SK-N-SH (cell line): Measurements from ENCODE around the gene MCTP1. TPM values are rescaled to one million over a fixed set of nuclear protein-coding genes. Genes with fewer than 3 reads are reported as not detected.
A peak's percentile ranks its signal among the peaks of the same experiment; 100 is the strongest.

Experiments used
- CTCF ChIA-PET: fragments of 300-600, 350-600 bp; formaldehyde crosslinking; extraction: SDS; loops from one replicate; lab custom pipeline; 2021; lab: Yijun Ruan, JAX
- POLR2A ChIA-PET: fragments of 350-600 bp; sonication (Branson Sonifier 250); formaldehyde crosslinking; extraction: SDS; loops from one replicate; lab custom pipeline; 2020; ENCODE audit warnings: antibody characterized with exemption, inconsistent platforms; lab: Yijun Ruan, JAX
- DNase-seq: peaks from one replicate; pipeline ENCODE4 v3.0.0; 2012
- H2AFZ ChIP-seq: fragments of 200-600 bp; sonication (generic); 2 replicates; pipeline ENCODE4 v1.8.1; 2016; ENCODE audit warnings: antibody characterized with exemption, mild to moderate bottlenecking, low read depth
- H3F3A ChIP-seq: fragments of 200-600 bp; sonication (generic); replicated peaks from 2 replicates; pipeline ENCODE3; 2016; ENCODE audit warnings: antibody characterized with exemption, mild to moderate bottlenecking; ENCODE audit not compliant: insufficient read depth
- H3K27ac ChIP-seq, 2 experiments: fragments of 200-500 bp in 1 of 2; fragments of 200-600 bp in 1 of 2; sonication (Bioruptor generic) in 1 of 2; sonication (generic), shearing (Covaris generic) in 1 of 2; 2 replicates each; pipeline versions ENCODE4 v1.5.1 to v1.6.1; 2014 to 2016; ENCODE audit warnings: low read depth in 2 of 2, inconsistent platforms in 1 of 2, low read length in 1 of 2, mild to moderate bottlenecking in 1 of 2, mixed read lengths in 1 of 2
- H3K27me3 ChIP-seq: fragments of 200-600 bp; sonication (generic), shearing (Covaris generic); 2 replicates; pipeline ENCODE4 v1.6.1; 2016; ENCODE audit warnings: mixed run types; ENCODE audit not compliant: insufficient read depth
- H3K36me3 ChIP-seq, 2 experiments: fragments of 200-500 bp in 1 of 2; fragments of 200-600 bp in 1 of 2; sonication (Bioruptor generic) in 1 of 2; sonication (generic) in 1 of 2; replicated peaks in 1 of 2; 2 replicates each; pipeline versions ENCODE3 to v1.5.1; 2014 to 2016; ENCODE audit warnings: low read length in 1 of 2, mild to moderate bottlenecking in 1 of 2; ENCODE audit not compliant: insufficient read depth in 2 of 2, control insufficient read depth in 1 of 2
- H3K4me1 ChIP-seq, 2 experiments: fragments of 200-500 bp in 1 of 2; fragments of 200-600 bp in 1 of 2; sonication (Bioruptor generic) in 1 of 2; sonication (generic), shearing (Covaris generic) in 1 of 2; 2 replicates each; pipeline versions ENCODE4 v1.5.1 to v1.6.1; 2014 to 2016; ENCODE audit warnings: low read depth in 1 of 2, low read length in 1 of 2, mixed run types in 1 of 2; ENCODE audit not compliant: insufficient read depth in 2 of 2, control insufficient read depth in 1 of 2
- H3K4me2 ChIP-seq: fragments of 200-600 bp; sonication (generic), shearing (Covaris generic); 2 replicates; pipeline ENCODE4 v1.6.1; 2017; ENCODE audit warnings: mixed run types
- H3K4me3 ChIP-seq, 2 experiments: fragments of 200-500 bp in 1 of 2; fragments of 200-600 bp in 1 of 2; sonication (Bioruptor generic) in 1 of 2; sonication (generic), shearing (Covaris generic) in 1 of 2; 2 replicates each; pipeline versions ENCODE4 v1.5.1 to v1.8.1; 2014 to 2016; ENCODE audit warnings: low read depth in 2 of 2, inconsistent platforms in 1 of 2, low read length in 1 of 2, mild to moderate bottlenecking in 1 of 2, mixed read lengths in 1 of 2, moderate library complexity in 1 of 2
- H3K79me2 ChIP-seq: fragments of 200-600 bp; sonication (generic); 2 replicates; pipeline ENCODE4 v1.8.1; 2017; ENCODE audit warnings: mild to moderate bottlenecking; ENCODE audit not compliant: insufficient read depth
- H3K9ac ChIP-seq: fragments of 200-600 bp; sonication (generic); 2 replicates; pipeline ENCODE4 v1.6.1; 2017; ENCODE audit warnings: mixed run types
- H3K9me2 ChIP-seq: fragments of 200-600 bp; sonication (generic); 2 replicates; pipeline ENCODE4 v1.6.1; 2017; ENCODE audit warnings: mixed run types
- H3K9me3 ChIP-seq: fragments of 200-600 bp; sonication (generic); 2 replicates; pipeline ENCODE4 v1.6.1; 2017; ENCODE audit warnings: mixed run types, mild to moderate bottlenecking, moderate library complexity
- H4K20me1 ChIP-seq: fragments of 200-600 bp; sonication (generic); 2 replicates; pipeline ENCODE4 v1.6.1; 2017; ENCODE audit warnings: mild to moderate bottlenecking, mixed run types; ENCODE audit not compliant: insufficient read depth
- CTCF ChIP-seq: fragments of 200-600 bp; sonication (generic); IDR thresholded peaks from 2 replicates; pipeline ENCODE4 v1.6.1; 2017; ENCODE audit warnings: antibody characterized with exemption, mild to moderate bottlenecking, moderate library complexity
- ELF1 ChIP-seq: IDR thresholded peaks from 2 replicates; pipeline ENCODE4 v1.4.0; 2012
- EP300 ChIP-seq, 2 experiments: IDR thresholded peaks; 2 replicates each; pipeline versions ENCODE4 v1.4.0 to v1.6.1; 2012; ENCODE audit warnings: borderline replicate concordance in 1 of 2, low read depth in 1 of 2, low read length in 1 of 2
- EZH2phosphoT487 ChIP-seq: fragments of 200-600 bp; sonication (generic); IDR thresholded peaks from 2 replicates; pipeline ENCODE4 v1.6.1; 2017; ENCODE audit warnings: low read depth, mixed run types, mild to moderate bottlenecking, antibody characterized with exemption, moderate library complexity, borderline replicate concordance
- GATA2 ChIP-seq: sonication (generic); formaldehyde crosslinking; IDR thresholded peaks from 2 replicates; pipeline ENCODE4 v1.5.0; 2020; ENCODE audit warnings: mild to moderate bottlenecking, missing genetic modification reagents
- JUND ChIP-seq: IDR thresholded peaks from 2 replicates; pipeline ENCODE4 v1.4.0; 2012
- MEF2A ChIP-seq: IDR thresholded peaks from 2 replicates; pipeline ENCODE4 v1.4.0; 2012; ENCODE audit warnings: low read depth, borderline replicate concordance
- MXI1 ChIP-seq: IDR thresholded peaks from 2 replicates; pipeline ENCODE4 v1.6.1; 2012; ENCODE audit warnings: mild to moderate bottlenecking, low read depth, low read length, improper control_type of control experiment
- NFIC ChIP-seq: IDR thresholded peaks from 2 replicates; pipeline ENCODE4 v1.4.0; 2012; ENCODE audit warnings: borderline replicate concordance
- NRF1 ChIP-seq: IDR thresholded peaks from 2 replicates; pipeline ENCODE4 v1.6.1; 2012; ENCODE audit warnings: low read depth, mild to moderate bottlenecking, low read length
- RCOR1 ChIP-seq: fragments of 150-350 bp; IDR thresholded peaks from 2 replicates; pipeline ENCODE4 v1.6.1; 2017; ENCODE audit warnings: antibody characterized with exemption, low read length
- SIN3A ChIP-seq: IDR thresholded peaks from 2 replicates; pipeline ENCODE4 v1.6.1; 2012; ENCODE audit warnings: low read depth, mild to moderate bottlenecking, low read length, moderate library complexity, borderline replicate concordance
- TAF1 ChIP-seq: IDR thresholded peaks from 2 replicates; pipeline ENCODE4 v1.6.1; 2012; ENCODE audit warnings: low read depth, mild to moderate bottlenecking, low read length, moderate library complexity, borderline replicate concordance
- TEAD4 ChIP-seq: IDR thresholded peaks from 2 replicates; pipeline ENCODE4 v1.4.0; 2012; ENCODE audit warnings: mild to moderate bottlenecking, borderline replicate concordance; ENCODE audit not compliant: insufficient read depth
- WGBS: methylation state at CpG from one replicate; pipeline ENCODE4 v1.1.6; 2017; ENCODE audit warnings: low lambda C conversion rate; 5-methylcytosine and 5-hydroxymethylcytosine counted together
- polyA plus RNA-seq, 3 experiments: library from polyadenylated mRNA; depleted of rRNA; stranded (reverse); fragments of >200 nt; gene quantifications; 2 replicates each; pipeline ENCODE4 v1.2.3, GENCODE V29; 2012
- TF ChIP-seq, protein P1 (sequence below): fragments of 150-350 bp; IDR thresholded peaks from 2 replicates; pipeline ENCODE4 v1.6.1; 2017; ENCODE audit warnings: antibody characterized with exemption, low read length, low read depth, borderline replicate concordance
- TF ChIP-seq, protein P2 (sequence below): IDR thresholded peaks from 2 replicates; pipeline ENCODE4 v1.4.0; 2012; ENCODE audit warnings: low read depth, borderline replicate concordance
- TF ChIP-seq, protein P3 (sequence below): IDR thresholded peaks from 2 replicates; pipeline ENCODE4 v1.6.1; 2012; ENCODE audit warnings: mild to moderate bottlenecking, low read depth, low read length, moderate library complexity

Gene MCTP1
- polyA plus RNA-seq, 1 of the 3 experiments (the other 2 are of a cell fraction) = 0.53 TPM

DNA sequence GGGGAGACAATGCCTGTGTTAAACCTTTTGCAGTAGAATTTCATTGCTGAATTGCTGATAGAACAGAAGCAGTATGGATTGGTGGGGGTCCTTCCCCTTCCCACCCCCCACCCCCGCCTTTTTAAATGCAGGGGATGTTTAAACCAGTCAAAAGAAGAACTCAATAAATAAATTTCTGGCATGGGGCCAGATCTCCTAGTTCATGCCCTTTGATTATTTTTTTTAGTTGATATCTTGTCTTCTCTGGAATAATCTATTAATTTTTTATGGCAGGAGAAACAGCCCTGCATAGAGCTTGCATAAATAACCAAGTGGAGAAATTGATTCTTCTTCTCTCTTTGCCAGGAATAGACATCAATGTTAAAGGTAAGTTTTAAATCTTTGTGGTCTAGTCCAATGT is 593.6 kb downstream of the MCTP1 start:
- DNase-seq = no peak
- H3K4me1 ChIP-seq = peaks cover 9 to 18% of the 10 kb centered on the region in 2 experiments
- H3K27ac ChIP-seq = peak overlapping the region in 1 of 2 experiments; percentile 58; a peak in 1 of 4 replicates
- no peaks in the 10 kb centered on the region for H4K20me1 ChIP-seq
- H3F3A ChIP-seq = peaks cover 39% of the 10 kb centered on the region
- CTCF ChIA-PET = interaction anchor here (0.6 to 3.2 kb wide), 8 partner anchors 9 to 1105 kb away, joined by 3 to 15 read pairs (median 4); partner anchors contain the start of genes KIAA0825 and SLF1
- H3K79me2 ChIP-seq = no peaks in the 10 kb centered on the region
- no peak for TF ChIP-seq RCOR1
- TF ChIP-seq, protein P1, sequence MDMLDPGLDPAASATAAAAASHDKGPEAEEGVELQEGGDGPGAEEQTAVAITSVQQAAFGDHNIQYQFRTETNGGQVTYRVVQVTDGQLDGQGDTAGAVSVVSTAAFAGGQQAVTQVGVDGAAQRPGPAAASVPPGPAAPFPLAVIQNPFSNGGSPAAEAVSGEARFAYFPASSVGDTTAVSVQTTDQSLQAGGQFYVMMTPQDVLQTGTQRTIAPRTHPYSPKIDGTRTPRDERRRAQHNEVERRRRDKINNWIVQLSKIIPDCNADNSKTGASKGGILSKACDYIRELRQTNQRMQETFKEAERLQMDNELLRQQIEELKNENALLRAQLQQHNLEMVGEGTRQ = no peak
- no peak for TF ChIP-seq TAF1
- no peak for TF ChIP-seq EP300 (IDR thresholded peaks at IDR 0.05; ENCODE audit: borderline replicate concordance in 1 of 2, low read depth in 1 of 2, low read length in 1 of 2)
- no peak for TF ChIP-seq TEAD4
- TF ChIP-seq, protein P2, sequence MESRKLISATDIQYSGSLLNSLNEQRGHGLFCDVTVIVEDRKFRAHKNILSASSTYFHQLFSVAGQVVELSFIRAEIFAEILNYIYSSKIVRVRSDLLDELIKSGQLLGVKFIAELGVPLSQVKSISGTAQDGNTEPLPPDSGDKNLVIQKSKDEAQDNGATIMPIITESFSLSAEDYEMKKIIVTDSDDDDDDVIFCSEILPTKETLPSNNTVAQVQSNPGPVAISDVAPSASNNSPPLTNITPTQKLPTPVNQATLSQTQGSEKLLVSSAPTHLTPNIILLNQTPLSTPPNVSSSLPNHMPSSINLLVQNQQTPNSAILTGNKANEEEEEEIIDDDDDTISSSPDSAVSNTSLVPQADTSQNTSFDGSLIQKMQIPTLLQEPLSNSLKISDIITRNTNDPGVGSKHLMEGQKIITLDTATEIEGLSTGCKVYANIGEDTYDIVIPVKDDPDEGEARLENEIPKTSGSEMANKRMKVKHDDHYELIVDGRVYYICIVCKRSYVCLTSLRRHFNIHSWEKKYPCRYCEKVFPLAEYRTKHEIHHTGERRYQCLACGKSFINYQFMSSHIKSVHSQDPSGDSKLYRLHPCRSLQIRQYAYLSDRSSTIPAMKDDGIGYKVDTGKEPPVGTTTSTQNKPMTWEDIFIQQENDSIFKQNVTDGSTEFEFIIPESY = no peak
- TF ChIP-seq MEF2A = no peak
- no peak for TF ChIP-seq SIN3A
- TF ChIP-seq ELF1 = no peak
- TF ChIP-seq EZH2phosphoT487 = no peak
- TF ChIP-seq, protein P3, sequence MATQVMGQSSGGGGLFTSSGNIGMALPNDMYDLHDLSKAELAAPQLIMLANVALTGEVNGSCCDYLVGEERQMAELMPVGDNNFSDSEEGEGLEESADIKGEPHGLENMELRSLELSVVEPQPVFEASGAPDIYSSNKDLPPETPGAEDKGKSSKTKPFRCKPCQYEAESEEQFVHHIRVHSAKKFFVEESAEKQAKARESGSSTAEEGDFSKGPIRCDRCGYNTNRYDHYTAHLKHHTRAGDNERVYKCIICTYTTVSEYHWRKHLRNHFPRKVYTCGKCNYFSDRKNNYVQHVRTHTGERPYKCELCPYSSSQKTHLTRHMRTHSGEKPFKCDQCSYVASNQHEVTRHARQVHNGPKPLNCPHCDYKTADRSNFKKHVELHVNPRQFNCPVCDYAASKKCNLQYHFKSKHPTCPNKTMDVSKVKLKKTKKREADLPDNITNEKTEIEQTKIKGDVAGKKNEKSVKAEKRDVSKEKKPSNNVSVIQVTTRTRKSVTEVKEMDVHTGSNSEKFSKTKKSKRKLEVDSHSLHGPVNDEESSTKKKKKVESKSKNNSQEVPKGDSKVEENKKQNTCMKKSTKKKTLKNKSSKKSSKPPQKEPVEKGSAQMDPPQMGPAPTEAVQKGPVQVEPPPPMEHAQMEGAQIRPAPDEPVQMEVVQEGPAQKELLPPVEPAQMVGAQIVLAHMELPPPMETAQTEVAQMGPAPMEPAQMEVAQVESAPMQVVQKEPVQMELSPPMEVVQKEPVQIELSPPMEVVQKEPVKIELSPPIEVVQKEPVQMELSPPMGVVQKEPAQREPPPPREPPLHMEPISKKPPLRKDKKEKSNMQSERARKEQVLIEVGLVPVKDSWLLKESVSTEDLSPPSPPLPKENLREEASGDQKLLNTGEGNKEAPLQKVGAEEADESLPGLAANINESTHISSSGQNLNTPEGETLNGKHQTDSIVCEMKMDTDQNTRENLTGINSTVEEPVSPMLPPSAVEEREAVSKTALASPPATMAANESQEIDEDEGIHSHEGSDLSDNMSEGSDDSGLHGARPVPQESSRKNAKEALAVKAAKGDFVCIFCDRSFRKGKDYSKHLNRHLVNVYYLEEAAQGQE = no peak
- TF ChIP-seq NRF1 = no peak
- TF ChIP-seq NFIC = no peak
- TF ChIP-seq CTCF = no peak
- no peak for TF ChIP-seq GATA2 (CRISPR knock-in tag)
- TF ChIP-seq MXI1 = no peak
- TF ChIP-seq JUND = no peak
- TF ChIP-seq, all 33 proteins: peak for 0
- peaks cover 23 to 30% of the 10 kb centered on the region in 2 experiments for H3K36me3 ChIP-seq
- POLR2A ChIA-PET = no interaction called here
- no peak overlapping the region for H3K4me3 ChIP-seq
- no peaks in the 10 kb centered on the region for H3K27me3 ChIP-seq
- no peak overlapping the region for H2AFZ ChIP-seq
- H3K9me3 ChIP-seq = no peaks in the 10 kb centered on the region
- WGBS = 95% methylated on average over 1 of the region's 1 CpG
- no peaks in the 10 kb centered on the region for H3K9me2 ChIP-seq
- H3K4me2 ChIP-seq = no peak overlapping the region
- H3K9ac ChIP-seq = no peak overlapping the region
